GDM1 (cell line): ENCODE data around the gene TPBG.
"Not testable (repeated sequence)": the region's sequence is repeated elsewhere in the genome, so short reads cannot be mapped to it uniquely, and the experiment has no call there.

Source experiments
- DNase-seq: peaks from one replicate; lab custom pipeline; 2025; lab: John Stamatoyannopoulos, UW

The TPBG gene

GRCh38 chr6:82374516-82374915, 10.9 kb downstream of the TPBG start:
- DNase-seq, result no peak

GRCh38 chr6:82376636-82377035, 13.0 kb downstream of the TPBG start:
- DNase-seq, result no peak

- DNase-seq, result no peak
Observed at GRCh38 chr6:82380566-82381185, 17.1 kb downstream of the TPBG start.

GRCh38 chr6:82381278-82381677, 17.7 kb downstream of the TPBG start:
- DNase-seq, result no peak

GRCh38 chr6:82385102-82385501, 21.5 kb downstream of the TPBG start:
- DNase-seq, result no peak

GRCh38 chr6:82385546-82385945, 21.9 kb downstream of the TPBG start:
- DNase-seq, result no peak

GRCh38 chr6:82385961-82386360, 22.3 kb downstream of the TPBG start:
- no peak for DNase-seq

GRCh38 chr6:82394770-82395169, 31.2 kb downstream of the TPBG start:
- DNase-seq, result not testable (repeated sequence)

GRCh38 chr6:82396964-82397751, 33.5 kb downstream of the TPBG start:
- no peak for DNase-seq

- no peak for DNase-seq
Observed at GRCh38 chr6:82397962-82398692, 34.5 kb downstream of the TPBG start.

GRCh38 chr6:82408952-82409431, 45.4 kb downstream of the TPBG start:
- DNase-seq, result no peak

GRCh38 chr6:82410151-82410648, 46.6 kb downstream of the TPBG start:
- no peak for DNase-seq

- DNase-seq, result no peak
Observed at GRCh38 chr6:82413868-82414267, 50.3 kb downstream of the TPBG start.

GRCh38 chr6:82415820-82416219, 52.2 kb downstream of the TPBG start:
- DNase-seq, result no peak

GRCh38 chr6:82416346-82416745, 52.7 kb downstream of the TPBG start:
- DNase-seq, result no peak
